Caco-2 (cell line): ENCODE results near the gene FBXO47. TPM values are rescaled to one million over a fixed set of nuclear protein-coding genes. Genes with fewer than 3 reads are reported as not detected.

ENCODE experiments used
- Bru-seq: library from RNA; stranded (reverse); fragments of 400-500 nt; gene quantifications from one replicate; lab custom pipeline; 2021; lab: Mats Ljungman, UMichigan
- BruChase-seq, 2 experiments: library from RNA; stranded (reverse); fragments of 400-500 nt; gene quantifications; one replicate each; lab custom pipeline; 2021; lab: Mats Ljungman, UMichigan
- BruUV-seq: library from RNA; stranded (reverse); fragments of 400-500 nt; replicated peaks from 2 replicates; lab custom pipeline; 2021; lab: Mats Ljungman, UMichigan
- CTCF ChIA-PET: fragments of 300-600 bp; sonication (Branson Sonifier 250); formaldehyde crosslinking; loops from one replicate; lab custom pipeline; 2022; ENCODE audit warnings: antibody characterized with exemption; lab: Charles Lee
- POLR2A ChIA-PET: fragments of 300-600 bp; sonication (Branson Sonifier 250); formaldehyde crosslinking; loops from one replicate; lab custom pipeline; 2022; ENCODE audit warnings: antibody characterized with exemption; lab: Charles Lee
- DNase-seq, 2 experiments: peaks; one replicate each; pipeline versions ENCODE4 v3.0.0 to v3.0.0-alpha.2; 2020 to 2022
- H3K27me3 ChIP-seq: replicated peaks from 2 replicates; pipeline ENCODE4 v1.6.0; 2011; ENCODE audit warnings: low read length; ENCODE audit not compliant: control insufficient read depth, insufficient read depth
- H3K36me3 ChIP-seq: 2 replicates; pipeline ENCODE4 v1.5.1; 2011; ENCODE audit warnings: low read length; ENCODE audit not compliant: control insufficient read depth, insufficient read depth
- H3K4me1 ChIP-seq: fragments of 250-450 bp; sonication (Bioruptor Pico); 2 replicates; pipeline ENCODE4 v1.5.1; 2020; ENCODE audit warnings: mild to moderate bottlenecking
- H3K4me3 ChIP-seq: 2 replicates; pipeline ENCODE4 v1.5.1; 2011; ENCODE audit warnings: low read depth, mild to moderate bottlenecking, control low read depth, low read length
- H3K9me3 ChIP-seq: fragments of 250-450 bp; sonication (Bioruptor Pico); 2 replicates; pipeline ENCODE4 v1.5.1; 2020; ENCODE audit warnings: mild to moderate bottlenecking, moderate library complexity
- H3K27ac Mint-ChIP-seq: one replicate; pipeline ENCODE4 v1.8.0; 2022; ENCODE audit warnings: mixed read lengths; ENCODE audit not compliant: unreplicated experiment
- H3K27me3 Mint-ChIP-seq: one replicate; pipeline ENCODE4 v1.8.0; 2022; ENCODE audit warnings: mixed read lengths; ENCODE audit not compliant: insufficient read depth, unreplicated experiment
- H3K36me3 Mint-ChIP-seq: one replicate; pipeline ENCODE4 v1.8.0; 2022; ENCODE audit warnings: mild to moderate bottlenecking, mixed read lengths; ENCODE audit not compliant: insufficient read depth, unreplicated experiment
- H3K4me1 Mint-ChIP-seq: one replicate; pipeline ENCODE4 v1.8.0; 2022; ENCODE audit warnings: low read depth, mixed read lengths; ENCODE audit not compliant: unreplicated experiment
- H3K4me3 Mint-ChIP-seq: one replicate; pipeline ENCODE4 v1.8.0; 2022; ENCODE audit warnings: mild to moderate bottlenecking, moderate library complexity, mixed read lengths; ENCODE audit not compliant: unreplicated experiment
- H3K9me3 Mint-ChIP-seq: one replicate; pipeline ENCODE4 v1.8.0; 2022; ENCODE audit warnings: mixed read lengths; ENCODE audit not compliant: unreplicated experiment
- intact Hi-C: fragments of 100-400 bp; cut with micrococcal nuclease; formaldehyde crosslinking; loops from one replicate; pipeline ENCODE4 v1.10.0; 2022; ENCODE audit not compliant: unreplicated experiment
- long read RNA-seq: library from polyadenylated mRNA; stranded (forward); transcript quantifications from one replicate; pipeline ENCODE4 v2.0.0, GENCODE V29; 2022
- total RNA-seq: library from RNA; stranded (reverse); gene quantifications from 2 replicates; pipeline ENCODE4 v1.2.3, GENCODE V29; 2022
- TF ChIP-seq, protein P1 (sequence below), 2 experiments: fragments of 200-600 bp in 1 of 2; IDR thresholded peaks; 1 replicate in 1 of 2; 2 replicates in 1 of 2; pipeline versions ENCODE4 v1.5.1 to v1.8.0; 2011 to 2022; ENCODE audit warnings: antibody characterized with exemption in 1 of 2, control low read depth in 1 of 2, inconsistent platforms in 1 of 2, low read depth in 1 of 2, low read length in 1 of 2, mild to moderate bottlenecking in 1 of 2, moderate library complexity in 1 of 2; ENCODE audit not compliant: insufficient read depth in 1 of 2, severe bottlenecking in 1 of 2, unreplicated experiment in 1 of 2

Gene FBXO47, protein sequence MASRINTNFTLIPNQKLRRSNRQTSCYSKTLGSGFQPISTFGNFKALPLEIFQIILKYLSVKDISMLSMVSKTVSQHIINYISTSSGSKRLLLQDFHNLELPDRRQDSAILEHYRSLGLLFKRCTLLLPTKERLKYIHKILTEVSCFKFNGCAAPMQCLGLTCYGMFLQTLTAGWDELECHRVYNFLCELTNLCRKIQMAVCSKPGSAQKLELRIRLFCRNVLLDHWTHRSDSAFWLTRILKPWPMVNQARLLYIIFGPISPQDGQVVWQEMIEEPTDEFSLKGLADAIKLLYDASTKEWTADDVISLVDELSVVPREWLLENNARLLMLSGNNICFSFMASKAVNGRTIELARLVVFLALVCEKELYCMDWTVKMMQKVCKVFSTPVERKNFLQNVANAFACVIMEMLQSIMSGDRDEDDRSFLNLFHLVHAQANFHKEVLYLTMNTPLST
- total RNA-seq (not detected in 2 replicates), Bru-seq, nascent RNA (percentile 24 among the genes with signal in this experiment), BruChase-seq, experiment 1, labeled RNA remaining after a 2-hour chase (percentile 9 among the genes with signal in this experiment), BruChase-seq, experiment 2, labeled RNA remaining after a 6-hour chase (percentile 9 among the genes with signal in this experiment)
- long read RNA-seq: 0 reads

DNA sequence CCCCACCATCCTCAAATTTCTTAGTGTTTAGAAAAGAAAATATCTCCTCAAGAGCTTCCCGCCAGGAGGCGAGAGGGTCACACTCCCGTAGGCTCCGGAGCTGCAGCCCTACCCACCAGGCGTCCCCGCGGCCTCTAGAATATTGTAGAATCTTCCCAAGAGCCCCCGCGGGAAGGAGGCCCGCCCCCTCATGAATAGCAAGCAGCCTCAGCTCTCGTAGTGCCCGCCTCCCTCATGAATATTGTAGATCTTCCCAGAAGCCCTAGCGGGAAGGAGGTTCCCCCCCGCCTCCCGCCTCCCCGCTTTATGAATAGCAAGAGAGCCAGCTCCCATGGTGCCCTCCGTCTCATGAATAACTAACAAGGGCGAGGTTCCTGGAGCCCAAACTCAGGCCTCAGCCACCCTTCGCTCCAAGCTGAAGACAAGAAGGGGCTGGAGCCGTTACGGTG, at the start of gene FBXO47:
Gene FBXO47 (minus strand): TSS at position 114 of the 449 bp plus-strand sequence. CDS start 4,378 bp downstream, outside the sequence.
- Histone ChIP-seq H3K9me3 (no peaks in the 10 kb centered on the region), H3K36me3 (no peaks in the 10 kb centered on the region), H3K4me1 (no peaks in the 10 kb centered on the region), H3K4me3 (peak within 1 kb of the TSS; percentile 46), H3K27me3 (no peaks in the 10 kb centered on the region)
- no TSS peak for BruUV-seq
- H3K4me3 Mint-ChIP-seq: peak within 1 kb of the TSS; percentile 80
- H3K36me3 Mint-ChIP-seq: peaks cover 6% of the 10 kb centered on the region
- ChIA-PET CTCF (interaction anchor here (0.6 to 2.3 kb wide), 11 partner anchors 14 to 729 kb away, joined by 3 to 26 read pairs (median 3); partner anchors contain the start of gene CWC25), POLR2A (interaction anchor here (0.5 to 1.3 kb wide), 10 partner anchors 9 to 494 kb away, joined by 3 to 23 read pairs (median 4); partner anchors contain the start of genes CDK12, LASP1NB, RPL19 and RPL23)
- peaks cover 5% of the 10 kb centered on the region for H3K4me1 Mint-ChIP-seq
- TF ChIP-seq, protein P1, sequence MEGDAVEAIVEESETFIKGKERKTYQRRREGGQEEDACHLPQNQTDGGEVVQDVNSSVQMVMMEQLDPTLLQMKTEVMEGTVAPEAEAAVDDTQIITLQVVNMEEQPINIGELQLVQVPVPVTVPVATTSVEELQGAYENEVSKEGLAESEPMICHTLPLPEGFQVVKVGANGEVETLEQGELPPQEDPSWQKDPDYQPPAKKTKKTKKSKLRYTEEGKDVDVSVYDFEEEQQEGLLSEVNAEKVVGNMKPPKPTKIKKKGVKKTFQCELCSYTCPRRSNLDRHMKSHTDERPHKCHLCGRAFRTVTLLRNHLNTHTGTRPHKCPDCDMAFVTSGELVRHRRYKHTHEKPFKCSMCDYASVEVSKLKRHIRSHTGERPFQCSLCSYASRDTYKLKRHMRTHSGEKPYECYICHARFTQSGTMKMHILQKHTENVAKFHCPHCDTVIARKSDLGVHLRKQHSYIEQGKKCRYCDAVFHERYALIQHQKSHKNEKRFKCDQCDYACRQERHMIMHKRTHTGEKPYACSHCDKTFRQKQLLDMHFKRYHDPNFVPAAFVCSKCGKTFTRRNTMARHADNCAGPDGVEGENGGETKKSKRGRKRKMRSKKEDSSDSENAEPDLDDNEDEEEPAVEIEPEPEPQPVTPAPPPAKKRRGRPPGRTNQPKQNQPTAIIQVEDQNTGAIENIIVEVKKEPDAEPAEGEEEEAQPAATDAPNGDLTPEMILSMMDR (IDR thresholded peaks at IDR 0.05; ENCODE audit: insufficient read depth in 1 of 2, low read depth in 1 of 2, low read length in 1 of 2, severe bottlenecking in 1 of 2, unreplicated experiment in 1 of 2): peak in 1 of 2 experiments; percentile 53
- intact Hi-C loops: loop anchor here (5.0 kb wide), 2 partner anchors 95 to 185 kb away; partner anchors contain the start of genes LASP1 and PLXDC1
- peak within 1 kb of the TSS; percentile 84 for H3K27ac Mint-ChIP-seq
- H3K27me3 Mint-ChIP-seq: no peaks in the 10 kb centered on the region
- peak; percentile 95 to 98 for DNase-seq
- H3K9me3 Mint-ChIP-seq: no peaks in the 10 kb centered on the region

DNA sequence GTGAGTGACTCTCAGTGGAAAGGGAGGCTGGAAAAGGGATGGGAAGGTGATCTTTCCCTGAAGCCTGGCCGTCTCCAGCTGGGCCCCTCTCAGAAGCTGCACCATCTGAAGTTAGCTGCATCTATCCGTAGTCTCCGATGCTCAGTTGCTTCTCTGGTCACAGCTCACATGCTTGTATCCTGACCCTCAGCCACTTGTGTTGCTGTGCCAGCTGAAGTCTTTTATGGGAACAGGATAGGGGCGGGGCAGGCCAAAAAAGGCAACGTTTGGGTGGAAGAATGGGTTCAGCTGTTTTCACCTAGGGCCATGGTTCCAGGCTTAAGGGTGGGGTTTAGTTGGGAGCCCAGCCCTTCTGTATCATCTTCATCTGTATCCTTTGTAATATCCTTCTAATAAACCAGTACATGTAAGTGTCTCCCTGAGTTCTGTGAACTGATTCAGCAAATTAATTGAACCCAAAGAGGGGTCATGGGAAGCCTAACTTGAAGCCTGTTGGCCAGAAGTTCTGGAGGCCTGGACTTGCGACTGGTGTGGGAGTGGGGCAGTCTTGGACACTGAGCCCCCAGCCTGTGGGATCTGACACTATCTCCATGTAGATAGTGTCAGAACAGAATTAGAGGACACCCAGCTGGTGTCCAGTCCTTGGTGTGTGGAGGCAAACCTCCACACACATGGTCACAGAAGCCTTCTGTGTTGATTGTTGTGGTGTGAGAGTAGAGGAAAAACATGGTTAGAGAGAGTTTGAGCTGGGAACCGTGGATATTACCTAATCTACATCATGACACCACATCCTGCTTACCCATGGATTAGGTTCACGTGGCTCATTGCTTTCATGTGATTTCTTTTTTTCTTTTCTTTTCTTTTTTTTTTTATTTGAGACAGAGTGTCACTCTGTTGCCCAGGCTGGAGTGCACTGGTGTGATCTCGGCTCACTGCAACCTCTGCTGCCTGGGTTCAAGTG, 49.3 kb upstream of the FBXO47 start:
- no peaks in the 10 kb centered on the region for H3K27me3 ChIP-seq
- H3K27me3 Mint-ChIP-seq: no peaks in the 10 kb centered on the region
- no peaks in the 10 kb centered on the region for H3K36me3 Mint-ChIP-seq
- CTCF ChIA-PET: interaction anchor here (0.6 kb wide), 1 partner anchor 346 kb away, joined by 3 read pairs; no protein-coding TSS in a partner anchor
- no peaks in the 10 kb centered on the region for H3K4me1 ChIP-seq
- TF ChIP-seq, protein P1 (IDR thresholded peaks at IDR 0.05; ENCODE audit: insufficient read depth in 1 of 2, low read depth in 1 of 2, low read length in 1 of 2, severe bottlenecking in 1 of 2, unreplicated experiment in 1 of 2): no peak
- BruUV-seq: no TSS peak
- H3K9me3 Mint-ChIP-seq: no peaks in the 10 kb centered on the region
- POLR2A ChIA-PET: no interaction called here
- DNase-seq: no peak
- H3K4me1 Mint-ChIP-seq: peaks cover 9% of the 10 kb centered on the region
- no peaks in the 10 kb centered on the region for H3K36me3 ChIP-seq
- H3K4me3 ChIP-seq: no peak overlapping the region
- intact Hi-C loops: no loop called here
- no peaks in the 10 kb centered on the region for H3K9me3 ChIP-seq
- H3K4me3 Mint-ChIP-seq: no peak overlapping the region
- H3K27ac Mint-ChIP-seq: no peak overlapping the region
